Coronary artery (tissue), 2 donors: ENCODE measurements around the gene PGLYRP2.
"Not testable (repeated sequence)": the region's sequence is repeated elsewhere in the genome, so short reads cannot be mapped to it uniquely, and the experiment has no call there.

Experiments used
- DNase-seq: peaks from one replicate; pipeline ENCODE4 v3.0.0-alpha.2; 2017; ENCODE audit warnings: low spot score
- H3K27ac ChIP-seq, 2 donors: fragments of 200-600 bp; sonication (generic); one replicate each; pipeline ENCODE4 v1.5.1; 2016 to 2019
- H3K4me3 ChIP-seq: fragments of 200-600 bp; sonication (generic); 2 replicates; pipeline ENCODE4 v1.5.1; 2016; ENCODE audit warnings: mild to moderate bottlenecking, moderate library complexity
- CTCF ChIP-seq: fragments of 200-600 bp; sonication (generic); IDR thresholded peaks from one replicate; pipeline ENCODE4 v1.5.1; 2019; ENCODE audit warnings: antibody characterized with exemption

The PGLYRP2 gene

DNA sequence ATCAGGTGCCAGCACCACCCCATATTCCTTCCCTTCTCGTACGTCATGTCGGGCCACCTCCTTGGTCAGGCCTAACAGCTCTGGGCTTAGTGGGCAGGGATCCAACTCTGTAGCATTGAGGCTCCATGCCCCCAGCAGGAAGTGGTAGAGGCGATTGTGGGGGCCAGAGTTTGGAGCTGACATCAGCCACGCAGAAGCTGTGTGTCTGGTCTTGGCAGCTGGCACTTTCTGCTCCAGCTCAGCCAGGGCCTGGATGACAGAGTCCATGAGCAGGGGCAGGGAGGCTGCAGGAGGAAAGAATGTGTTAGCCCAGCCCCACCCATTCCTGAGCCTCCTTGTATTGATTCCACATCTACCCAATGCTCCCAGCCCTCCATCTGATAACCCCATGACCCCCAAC lies 3.0 kb downstream of the PGLYRP2 start:
- DNase-seq, result no peak
- TF ChIP-seq CTCF, result no peak
- no peak overlapping the region for H3K27ac ChIP-seq

DNA sequence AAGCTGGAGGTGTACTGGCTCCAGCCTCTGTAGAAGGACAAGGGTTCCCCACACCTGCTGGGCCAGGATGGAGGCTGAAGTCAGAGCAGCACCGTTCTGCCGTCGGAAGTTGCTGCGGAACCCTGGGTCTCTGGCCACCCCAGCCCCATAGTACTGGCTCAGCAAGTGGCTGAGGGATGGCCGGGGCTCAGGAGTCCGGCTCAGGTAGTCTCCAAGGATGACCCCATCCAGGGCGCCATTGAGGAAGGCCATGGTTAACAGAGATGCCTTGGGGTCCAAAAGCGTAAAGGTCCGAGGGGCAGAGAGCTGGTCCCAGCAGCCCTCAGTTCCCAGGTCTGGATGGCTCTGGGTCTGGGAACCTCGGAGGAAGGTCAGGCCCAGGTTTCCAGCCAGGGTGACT lies 3.7 kb downstream of the PGLYRP2 start:
- no peak overlapping the region for H3K27ac ChIP-seq
- no peak for DNase-seq

More for the DNA sequence above, 3.0 kb downstream of the PGLYRP2 start:
- no peak overlapping the region for H3K4me3 ChIP-seq

GRCh38 chr19:15475169-15475568 lies 4.1 kb downstream of the PGLYRP2 start:
- Histone ChIP-seq H3K4me3 (no peak overlapping the region), H3K27ac (no peak overlapping the region)
- no peak for DNase-seq
- TF ChIP-seq CTCF, result no peak

More for the DNA sequence above, 3.7 kb downstream of the PGLYRP2 start:
- no peak for TF ChIP-seq CTCF
- H3K4me3 ChIP-seq, result no peak overlapping the region

DNA sequence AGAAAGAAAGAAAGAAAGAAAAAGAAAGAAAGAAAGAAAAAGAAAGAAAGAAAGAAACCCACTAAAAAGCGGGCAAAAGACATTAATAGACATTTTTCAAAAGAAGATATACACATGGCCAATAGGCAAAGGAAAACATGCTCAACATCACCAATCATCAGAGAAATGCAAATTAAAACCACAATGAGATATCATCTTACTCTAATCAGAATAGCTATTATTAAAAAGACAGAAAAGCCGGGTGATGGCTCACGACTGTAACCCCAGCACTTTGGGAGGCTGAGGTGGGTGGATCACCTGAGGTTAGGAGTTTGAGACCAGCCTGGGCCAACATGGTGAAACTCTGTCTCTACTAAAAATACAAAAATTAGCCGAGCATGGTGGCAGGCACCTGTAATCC lies 5.5 kb downstream of the PGLYRP2 start:
- H3K4me3 ChIP-seq, DNase-seq, H3K27ac ChIP-seq: not testable (repeated sequence)

- no peak overlapping the region for H3K27ac ChIP-seq
- no peak overlapping the region for H3K4me3 ChIP-seq
- no peak for TF ChIP-seq CTCF
- DNase-seq, result no peak
Observed at GRCh38 chr19:15471639-15472101, 7.6 kb downstream of the PGLYRP2 start.

- H3K27ac ChIP-seq, result no peak overlapping the region
- TF ChIP-seq CTCF, result no peak
- DNase-seq, result no peak
- H3K4me3 ChIP-seq, result peak overlapping the region; percentile 64
Observed at GRCh38 chr19:15469513-15470297, 9.6 kb downstream of the PGLYRP2 start.

DNA sequence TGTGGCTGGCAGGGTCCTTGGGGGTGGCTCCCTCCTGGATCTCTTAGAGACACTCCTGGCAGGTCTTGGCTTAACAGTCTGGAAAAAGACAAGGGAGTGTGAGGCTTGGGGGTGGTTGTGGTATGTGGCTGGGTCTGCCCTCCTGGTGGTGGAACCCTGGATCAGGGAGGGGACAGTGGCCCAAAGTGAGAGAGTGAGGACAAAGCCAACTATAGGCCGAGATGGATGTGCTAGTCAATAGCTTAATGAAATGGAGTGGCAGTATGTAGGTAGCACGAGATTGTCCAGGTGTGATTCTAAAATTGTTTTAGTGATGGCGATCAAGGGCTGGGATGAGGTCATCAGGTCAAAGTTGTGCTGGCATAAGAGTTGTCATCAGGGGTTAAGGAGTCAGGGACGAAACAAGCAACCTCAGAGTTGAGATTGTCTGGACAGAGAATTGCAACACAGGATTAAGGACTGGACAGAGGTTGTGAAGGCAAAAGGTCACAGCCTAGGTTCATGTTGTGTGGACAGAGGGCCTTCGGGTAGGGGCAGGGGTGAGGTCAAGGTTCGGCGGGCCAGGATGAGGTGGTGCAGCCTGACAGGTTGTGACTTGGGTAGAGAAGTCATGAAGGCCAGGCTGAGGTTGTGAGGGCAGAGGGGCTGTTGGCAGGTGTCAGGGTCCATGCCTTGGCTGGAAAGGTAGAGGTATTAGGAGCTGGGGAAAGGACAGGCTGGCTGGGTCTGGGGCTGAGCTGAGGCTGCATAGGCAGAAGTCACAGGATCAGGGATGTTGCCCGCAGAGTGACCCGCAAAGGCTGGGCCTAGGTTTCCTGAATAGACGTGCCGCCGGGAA lies 10.4 kb downstream of the PGLYRP2 start:
- no peak for TF ChIP-seq CTCF
- peak overlapping the region; percentile 64 for H3K4me3 ChIP-seq

More for the DNA sequence above, 10.4 kb downstream of the PGLYRP2 start:
- H3K27ac ChIP-seq, result no peak overlapping the region
- no peak for DNase-seq
